GM12878 (cell line): ENCODE measurements around the gene PNPLA8. TPM values are rescaled to one million over a fixed set of nuclear protein-coding genes. Genes with fewer than 3 reads are reported as not detected.

Experiments
- ATAC-seq: fragments of 200-7000 bp; cut with Tn5 transposase; 3 replicates; pipeline ENCODE4 v1.9.1; 2020; ENCODE audit warnings: mild to moderate bottlenecking, moderate library complexity
- BruUV-seq: library from RNA; stranded (reverse); fragments of 400-500 nt; replicated peaks from 2 replicates; lab custom pipeline; 2021; lab: Mats Ljungman, UMichigan
- CTCF ChIA-PET: fragments of 300-600 bp; sonication (Branson Sonifier 250); formaldehyde crosslinking; extraction: SDS; loops from one replicate; lab custom pipeline; 2021; ENCODE audit warnings: inconsistent platforms; lab: Yijun Ruan, JAX
- POLR2A ChIA-PET: fragments of 350-600 bp; formaldehyde crosslinking; extraction: SDS; loops from one replicate; lab custom pipeline; 2021; ENCODE audit warnings: inconsistent platforms; lab: Charles Lee
- RAD21 ChIA-PET: fragments of 300-600 bp; sonication (Branson Sonifier 250); formaldehyde crosslinking; loops from one replicate; lab custom pipeline; 2023; ENCODE audit warnings: antibody characterized with exemption; ENCODE audit not compliant: unreplicated experiment; lab: Charles Lee
- SMC1A ChIA-PET: fragments of 300-600 bp; sonication (Branson Sonifier 250); formaldehyde crosslinking; loops from one replicate; lab custom pipeline; 2023; ENCODE audit not compliant: unreplicated experiment, uncharacterized antibody; lab: Charles Lee
- DNase-seq: peaks from one replicate; pipeline ENCODE4 v3.0.0-alpha.2; 2011; ENCODE audit warnings: low read depth, low spot score
- FAIRE-seq: peaks from 3 replicates; lab custom pipeline; 2011; peaks lifted over from hg19 to GRCh38; lab: Jason Lieb, UNC
- H2AFZ ChIP-seq: 2 replicates; pipeline ENCODE4 v1.6.0; 2011; ENCODE audit warnings: low read depth, low read length, control low read depth; ENCODE audit not compliant: control insufficient read depth
- H3K27ac ChIP-seq: 2 replicates; pipeline ENCODE4 v1.5.1; 2011; ENCODE audit warnings: control low read depth; ENCODE audit not compliant: control insufficient read depth, insufficient read depth
- H3K27me3 ChIP-seq, 2 experiments: replicated peaks in 1 of 2; 2 replicates each; pipeline versions ENCODE4 v1.6.0 to v1.6.1; 2011; ENCODE audit warnings: low read length in 1 of 2; ENCODE audit not compliant: control insufficient read depth in 2 of 2, insufficient read depth in 2 of 2
- H3K36me3 ChIP-seq, 2 experiments: 2 replicates each; pipeline ENCODE4 v1.5.1; 2011; ENCODE audit warnings: low read length in 1 of 2; ENCODE audit not compliant: control insufficient read depth in 2 of 2, insufficient read depth in 2 of 2
- H3K4me1 ChIP-seq: 2 replicates; pipeline ENCODE4 v1.6.1; 2011; ENCODE audit warnings: mild to moderate bottlenecking, low read length, moderate library complexity, mixed read lengths; ENCODE audit not compliant: control insufficient read depth, insufficient read depth
- H3K4me2 ChIP-seq: 2 replicates; pipeline ENCODE4 v1.6.0; 2011; ENCODE audit warnings: control low read depth; ENCODE audit not compliant: control insufficient read depth, insufficient read depth
- H3K4me3 ChIP-seq: fragments of 200-600 bp; sonication (generic); 2 replicates; pipeline ENCODE4 v1.5.1; 2016
- H3K79me2 ChIP-seq: 2 replicates; pipeline ENCODE4 v1.6.0; 2011; ENCODE audit warnings: low read length; ENCODE audit not compliant: control insufficient read depth, insufficient read depth
- H3K9ac ChIP-seq: 2 replicates; pipeline ENCODE4 v1.8.0; 2011; ENCODE audit warnings: low read length, control low read depth, mixed read lengths; ENCODE audit not compliant: control insufficient read depth, insufficient read depth
- H3K9me3 ChIP-seq: replicated peaks from 3 replicates; pipeline ENCODE4 v1.5.1; 2011; ENCODE audit warnings: mild to moderate bottlenecking, low read length; ENCODE audit not compliant: control insufficient read depth, insufficient read depth
- H4K20me1 ChIP-seq: 2 replicates; pipeline ENCODE4 v1.6.0; 2011; ENCODE audit not compliant: control insufficient read depth, insufficient read depth
- BCL3 ChIP-seq: IDR thresholded peaks from 2 replicates; pipeline ENCODE4 v1.6.1; 2011; ENCODE audit warnings: borderline replicate concordance, low read depth, mild to moderate bottlenecking, moderate library complexity, low read length; ENCODE audit not compliant: insufficient read depth, poor library complexity, severe bottlenecking
- E2F4 ChIP-seq: IDR thresholded peaks from 2 replicates; pipeline ENCODE4 v1.6.1; 2012; ENCODE audit warnings: low read depth, low read length, improper control_type of control experiment
- FOXM1 ChIP-seq: IDR thresholded peaks from 2 replicates; pipeline ENCODE4 v1.6.1; 2012; ENCODE audit warnings: low read depth, mild to moderate bottlenecking, inconsistent platforms, low read length, moderate library complexity
- HDGF ChIP-seq: fragments of 450-650 bp; IDR thresholded peaks from 2 replicates; pipeline ENCODE4 v1.6.1; 2016; ENCODE audit warnings: antibody characterized with exemption
- MTA2 ChIP-seq: fragments of 450-650 bp; IDR thresholded peaks from 2 replicates; pipeline ENCODE4 v1.6.1; 2016; ENCODE audit warnings: low read depth, mild to moderate bottlenecking, moderate library complexity
- PRDM15 ChIP-seq: fragments of 450-650 bp; formaldehyde crosslinking; IDR thresholded peaks from 2 replicates; pipeline ENCODE4 v1.4.0; 2020; ENCODE audit warnings: mild to moderate bottlenecking, moderate library complexity
- RAD51 ChIP-seq: fragments of 450-650 bp; IDR thresholded peaks from 2 replicates; pipeline ENCODE4 v1.6.1; 2016; ENCODE audit warnings: moderate library complexity, mild to moderate bottlenecking, inconsistent platforms
- SMC3 ChIP-seq: IDR thresholded peaks from 2 replicates; pipeline ENCODE4 v1.6.1; 2011; ENCODE audit warnings: low read length, improper control_type of control experiment, borderline replicate concordance
- SREBF1 ChIP-seq: IDR thresholded peaks from 2 replicates; pipeline ENCODE4 v1.6.1; 2012; ENCODE audit warnings: mild to moderate bottlenecking, low read length
- YBX1 ChIP-seq: fragments of 450-650 bp; IDR thresholded peaks from 2 replicates; pipeline ENCODE4 v1.6.1; 2016; ENCODE audit warnings: antibody characterized with exemption
- ZBED1 ChIP-seq: IDR thresholded peaks from 2 replicates; pipeline ENCODE4 v1.6.1; 2016; ENCODE audit warnings: borderline replicate concordance
- ZBTB4 ChIP-seq: fragments of 450-650 bp; formaldehyde crosslinking; IDR thresholded peaks from 2 replicates; pipeline ENCODE4 v1.4.0; 2022; ENCODE audit warnings: mild to moderate bottlenecking, moderate library complexity
- WGBS: methylation state at CpG from one replicate; pipeline ENCODE4 v1.1.6; 2016; ENCODE audit warnings: low lambda C conversion rate; ENCODE audit not compliant: insufficient replicate concordance, insufficient coverage; ENCODE audit errors: missing lambda C conversion rate; 5-methylcytosine and 5-hydroxymethylcytosine counted together
- in situ Hi-C: fragments of 300-500 bp; cut with MboI; formaldehyde crosslinking; loops from 9 replicates; pipeline ENCODE4 v1.14.3; 2018; ENCODE audit warnings: mixed read lengths
- intact Hi-C: fragments of 100-400 bp; cut with micrococcal nuclease; formaldehyde crosslinking; loops from one replicate; pipeline ENCODE4 v1.14.2; 2022; ENCODE audit not compliant: unreplicated experiment
- polyA plus RNA-seq, 11 experiments: library from polyadenylated mRNA; depleted of rRNA in 4 of 11; unstranded in 6 of 11; stranded (reverse) in 5 of 11; fragments of >200 nt; fragmentation: Nextera tagmentation in 4 of 11; fragmentation: Illumina TruSeq in 1 of 11; extraction: Ambion mirVana in 4 of 11; extraction: Trizol in 1 of 11; gene quantifications; 1 replicate in 1 of 11; 2 replicates in 10 of 11; pipeline versions ENCODE4 v1.2.1 to v1.2.3, GENCODE V29; 2011 to 2016; ENCODE audit warnings: inconsistent platforms in 2 of 11, missing spikeins in 2 of 11, low read depth in 1 of 11
- total RNA-seq, 4 experiments: library from RNA; depleted of rRNA in 3 of 4; stranded (reverse); fragments of >200 nt in 3 of 4; fragmentation: Illumina TruSeq in 1 of 4; extraction: Trizol in 1 of 4; gene quantifications; 2 replicates each; pipeline versions ENCODE4 v1.2.1 to v1.2.3, GENCODE V29; 2013 to 2021

PNPLA8 gene
- total and polyA plus RNA-seq, 10 of the 15 experiments (the other 5 are each of a cell fraction or from before 2014, with no cell fraction given), result 8.0 to 16.3 (median 12.2) TPM

GRCh38 chr7:108486291-108486966 lies 39.5 kb downstream of the PNPLA8 start (continued):
- TF ChIP-seq BCL3, result no peak
- 0 out of 2 replicates have a peak, but pooled peaks have one; percentile 20 for TF ChIP-seq FOXM1
- TF ChIP-seq RAD51, result no peak

- CTCF ChIA-PET, result interaction anchor here (0.8 to 6.1 kb wide), 4 partner anchors 10 to 30 kb away, joined by 3 to 48 read pairs (median 6); no protein-coding TSS in a partner anchor
- in situ Hi-C loops, result no loop called here
- TF ChIP-seq ZBED1 (no peak), SREBF1 (no peak), MTA2 (no peak), SMC3 (no peak), YBX1 (no peak), ZBTB4 (CRISPR knock-in tag) (no peak), HDGF (no peak), E2F4 (no peak), PRDM15 (no peak)
These were observed 41.8 kb downstream of the PNPLA8 start for GRCh38 chr7:108484137-108484536.

More at GRCh38 chr7:108484137-108484536, 41.8 kb downstream of the PNPLA8 start:
- H3K27me3 ChIP-seq, result no peaks in the 10 kb centered on the region
- SMC1A ChIA-PET, result interaction anchor here (0.8 to 2.0 kb wide), 3 partner anchors 12 to 186 kb away, joined by 3 to 9 read pairs (median 6); no protein-coding TSS in a partner anchor
- H3K9ac ChIP-seq, result no peak overlapping the region
- POLR2A ChIA-PET, result no interaction called here
- H4K20me1 ChIP-seq, result no peaks in the 10 kb centered on the region
- ATAC-seq (peak; percentile 33; the same call in 1 of the 3 replicates), FAIRE-seq (no peak), DNase-seq (no peak)
- H3K79me2 ChIP-seq, result no peaks in the 10 kb centered on the region
- WGBS, result 50% methylated on average over 1 of the region's 1 CpG
- no peak overlapping the region for H3K4me3 ChIP-seq
- RAD21 ChIA-PET, result interaction anchor here (1.3 kb wide), 1 partner anchor 303 kb away, joined by 4 read pairs; no protein-coding TSS in a partner anchor
- no peak overlapping the region for H2AFZ ChIP-seq
- H3K4me1 ChIP-seq, result no peaks in the 10 kb centered on the region
- BruUV-seq, result no TSS peak
- intact Hi-C loops, result no loop called here
- no peak overlapping the region for H3K4me2 ChIP-seq
- no peaks in the 10 kb centered on the region for H3K36me3 ChIP-seq
- H3K27ac ChIP-seq, result no peak overlapping the region
- no peaks in the 10 kb centered on the region for H3K9me3 ChIP-seq
